NOMO-1 treated with dmso at 0.1 percent for 144 hours (cell line): ENCODE data around the gene DIDO1.
"Not testable (repeated sequence)": the region's sequence is repeated elsewhere in the genome, so short reads cannot be mapped to it uniquely, and the experiment has no call there.

Experiments used
- DNase-seq: peaks from one replicate; lab custom pipeline; 2025; ENCODE audit not compliant: unreplicated experiment; lab: John Stamatoyannopoulos, UW

The DIDO1 gene

GRCh38 chr20:62929051-62929538, 2.8 kb upstream of the DIDO1 start:
- DNase-seq, result peak; percentile 22

- no peak for DNase-seq
Observed at GRCh38 chr20:62928246-62928939, 2.1 kb upstream of the DIDO1 start.

- DNase-seq, result no peak
Observed at GRCh38 chr20:62927128-62927705, 912 bp upstream of the DIDO1 start.

- no peak for DNase-seq
Observed at GRCh38 chr20:62925420-62926228, 681 bp downstream of the DIDO1 start.

- no peak for DNase-seq
Observed at GRCh38 chr20:62925076-62925419, 1.3 kb downstream of the DIDO1 start.

GRCh38 chr20:62924442-62925075, 1.7 kb downstream of the DIDO1 start:
- no peak for DNase-seq

GRCh38 chr20:62923669-62924441, 2.5 kb downstream of the DIDO1 start:
- DNase-seq, result no peak

- DNase-seq, result not testable (repeated sequence)
Observed at GRCh38 chr20:62923059-62923668, 3.1 kb downstream of the DIDO1 start.

GRCh38 chr20:62922451-62922921, 3.8 kb downstream of the DIDO1 start:
- DNase-seq, result no peak

GRCh38 chr20:62921119-62921687, 5.1 kb downstream of the DIDO1 start:
- DNase-seq, result no peak

GRCh38 chr20:62920039-62920645, 6.2 kb downstream of the DIDO1 start:
- DNase-seq, result no peak

GRCh38 chr20:62918831-62919230, 7.5 kb downstream of the DIDO1 start:
- DNase-seq, result no peak

GRCh38 chr20:62918147-62918546, 8.2 kb downstream of the DIDO1 start:
- no peak for DNase-seq

GRCh38 chr20:62917720-62918119, 8.6 kb downstream of the DIDO1 start:
- no peak for DNase-seq

GRCh38 chr20:62916703-62917476, 9.4 kb downstream of the DIDO1 start:
- DNase-seq, result no peak

GRCh38 chr20:62914970-62915457, 11.3 kb downstream of the DIDO1 start:
- DNase-seq, result no peak

GRCh38 chr20:62914436-62914835, 11.9 kb downstream of the DIDO1 start:
- no peak for DNase-seq

GRCh38 chr20:62913043-62913630, 13.2 kb downstream of the DIDO1 start:
- DNase-seq, result no peak
